Hepatocyte (in vitro differentiated cells): ENCODE measurements around the gene MYL6.

Source experiments
- CTCF ChIP-seq: fragments of 200-600 bp; sonication (generic); IDR thresholded peaks from 2 replicates; pipeline ENCODE4 v1.5.1; 2016; ENCODE audit warnings: antibody characterized with exemption, mild to moderate bottlenecking; ENCODE audit not compliant: poor library complexity
- EZH2 ChIP-seq: fragments of 200-600 bp; sonication (generic); IDR thresholded peaks from 2 replicates; pipeline ENCODE4 v1.6.1; 2016; ENCODE audit warnings: antibody characterized with exemption, mild to moderate bottlenecking, borderline replicate concordance

DNA sequence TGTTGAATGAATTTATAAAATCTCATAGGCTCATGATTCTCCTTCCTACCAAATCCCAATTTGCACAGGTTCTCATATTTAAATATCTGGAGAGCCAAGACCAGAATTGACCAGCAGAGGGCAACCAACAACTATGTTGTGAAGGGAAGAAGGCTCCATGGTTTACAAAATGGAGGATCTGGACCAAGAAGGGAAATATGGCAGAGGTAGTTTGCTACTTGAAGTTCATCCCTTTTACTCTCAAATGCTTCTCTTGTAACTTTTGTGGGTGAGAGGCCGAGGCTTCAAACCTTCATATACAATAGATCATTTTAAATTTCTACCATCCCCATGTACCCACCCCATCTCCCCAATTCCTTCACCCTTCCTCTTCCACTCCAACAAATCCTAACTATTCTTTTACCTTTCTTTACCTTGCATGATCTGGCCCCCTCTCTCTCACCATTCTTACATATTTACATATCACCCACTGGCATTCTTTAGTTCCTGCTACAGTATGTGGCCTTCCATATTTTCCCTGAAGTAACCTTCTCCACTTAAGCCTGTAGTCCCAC is 34.9 kb downstream of the MYL6 start:
- TF ChIP-seq CTCF = peak; percentile 88
- no peak for TF ChIP-seq EZH2
